Measurements from ENCODE around the gene PFKP.

Gene PFKP

DNA sequence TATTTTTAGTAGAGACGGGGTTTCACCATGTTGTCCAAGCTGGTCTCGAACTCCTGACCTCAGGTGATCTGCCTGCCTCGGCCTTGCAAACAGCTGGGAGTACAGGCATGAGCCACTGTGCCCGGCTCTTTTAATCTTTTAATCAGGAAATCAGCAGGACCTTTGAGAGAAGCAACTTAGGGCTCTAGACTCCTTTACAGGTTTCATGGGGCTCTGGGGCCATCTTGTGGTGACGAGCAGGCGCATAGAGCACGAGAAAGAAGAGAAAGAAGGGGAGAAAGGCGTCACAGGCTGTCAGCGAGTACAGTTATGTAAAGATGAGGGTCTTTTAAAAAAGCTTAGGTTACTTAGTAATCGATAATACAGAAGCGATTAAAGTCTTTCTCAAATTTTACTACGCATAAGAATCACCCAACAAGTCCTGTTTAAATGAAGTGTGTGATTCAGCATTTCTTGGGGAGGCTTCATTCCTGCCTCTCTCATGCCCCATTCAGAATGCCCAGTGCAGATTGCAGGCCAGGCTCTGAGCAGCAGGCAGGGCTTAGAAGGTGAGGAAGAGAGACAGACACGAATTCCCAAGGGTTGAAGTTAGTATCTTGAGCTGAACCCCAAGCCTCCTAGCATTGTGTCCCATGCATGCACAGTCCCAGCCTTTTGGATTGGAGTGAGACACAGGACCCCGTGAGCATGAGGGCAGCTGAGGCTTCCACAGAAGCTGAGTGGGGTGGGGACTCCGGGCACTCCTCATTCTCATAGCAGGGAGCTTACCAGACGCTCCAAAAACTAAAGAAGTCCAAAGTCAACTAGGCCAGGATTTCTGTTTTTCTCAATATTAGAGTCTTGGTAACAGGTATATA is 23.6 kb upstream of the PFKP start:
- no peak overlapping the region for H3K27ac ChIP-seq (ENCODE audit: extremely low read depth, low read depth, low read length)
- no peaks in the 10 kb centered on the region for H3K4me1 ChIP-seq (ENCODE audit: control insufficient read depth, insufficient read depth, low read length)
- H3K9me3 ChIP-seq (ENCODE audit: control insufficient read depth, insufficient read depth, low read depth, low read length): no peaks in the 10 kb centered on the region
- no peak overlapping the region for H3K4me3 ChIP-seq (ENCODE audit: low read depth, low read length)
- ChIA-PET POLR2A (no interaction called here), CTCF (interaction anchor here (0.5 to 5.7 kb wide), 37 partner anchors 9 to 1934 kb away, joined by 3 to 70 read pairs (median 4); no protein-coding TSS in a partner anchor)
- H3K36me3 ChIP-seq (ENCODE audit: control insufficient read depth in 2 of 2, insufficient read depth in 1 of 2, low read length in 2 of 2): no peaks in the 10 kb centered on the region
- no peak for TF ChIP-seq ZFP3 (tag by site-specific recombination; IDR thresholded peaks at IDR 0.05; ENCODE audit: low read depth)
- no peak for TF ChIP-seq HOXC10 (CRISPR knock-in tag; IDR thresholded peaks at IDR 0.05)
- no peak for TF ChIP-seq ZNF37A (tag by site-specific recombination; IDR thresholded peaks at IDR 0.05)
- TF ChIP-seq WT1 (tag by site-specific recombination; IDR thresholded peaks at IDR 0.05): no peak
- no peak for TF ChIP-seq ZNF157 (tag by site-specific recombination; IDR thresholded peaks at IDR 0.05)
- TF ChIP-seq ZNF555 (tag by site-specific recombination; conservative IDR thresholded peaks at IDR 0.05): no peak
- TF ChIP-seq ZNF184 (tag by site-specific recombination; IDR thresholded peaks at IDR 0.05): peak; percentile 44; the same call in 1 of the 2 replicates
- 0 out of 2 replicates have a peak, but pooled peaks have one; percentile 11 for TF ChIP-seq ZBTB17 (tag by site-specific recombination; IDR thresholded peaks at IDR 0.05)
- TF ChIP-seq KLF8 (tag by site-specific recombination; IDR thresholded peaks at IDR 0.05): no peak
- TF ChIP-seq, protein P1, sequence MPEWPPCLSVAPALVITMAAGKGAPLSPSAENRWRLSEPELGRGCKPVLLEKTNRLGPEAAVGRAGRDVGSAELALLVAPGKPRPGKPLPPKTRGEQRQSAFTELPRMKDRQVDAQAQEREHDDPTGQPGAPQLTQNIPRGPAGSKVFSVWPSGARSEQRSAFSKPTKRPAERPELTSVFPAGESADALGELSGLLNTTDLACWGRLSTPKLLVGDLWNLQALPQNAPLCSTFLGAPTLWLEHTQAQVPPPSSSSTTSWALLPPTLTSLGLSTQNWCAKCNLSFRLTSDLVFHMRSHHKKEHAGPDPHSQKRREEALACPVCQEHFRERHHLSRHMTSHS (tag by site-specific recombination; IDR thresholded peaks at IDR 0.05): no peak
- TF ChIP-seq ZNF19 (tag by site-specific recombination; IDR thresholded peaks at IDR 0.05; ENCODE audit: low read depth): no peak
- no peak for TF ChIP-seq OSR2 (tag by site-specific recombination; IDR thresholded peaks at IDR 0.05)
- TF ChIP-seq ZNF2 (tag by site-specific recombination; IDR thresholded peaks at IDR 0.05): no peak
- TF ChIP-seq ZNF416 (tag by site-specific recombination; IDR thresholded peaks at IDR 0.05): no peak
- no peak for TF ChIP-seq ZNF350 (tag by site-specific recombination; IDR thresholded peaks at IDR 0.05)
- 0 out of 2 replicates have a peak, but pooled peaks have one; percentile 34 for TF ChIP-seq ZNF335 (tag by site-specific recombination; conservative IDR thresholded peaks at IDR 0.05)
- no peak for TF ChIP-seq ZBTB1 (tag by site-specific recombination; IDR thresholded peaks at IDR 0.05)
- TF ChIP-seq ZNF214 (tag by site-specific recombination; IDR thresholded peaks at IDR 0.05; ENCODE audit: borderline replicate concordance): no peak
- TF ChIP-seq ZNF701 (tag by site-specific recombination; IDR thresholded peaks at IDR 0.05): no peak
- no peak for TF ChIP-seq ZNF292 (tag by site-specific recombination; IDR thresholded peaks at IDR 0.05; ENCODE audit: borderline replicate concordance, low read depth)
- no peak for TF ChIP-seq ZNF777 (tag by site-specific recombination; IDR thresholded peaks at IDR 0.05; ENCODE audit: borderline replicate concordance)
- no peak for TF ChIP-seq ZNF16 (tag by site-specific recombination; IDR thresholded peaks at IDR 0.05; ENCODE audit: low read depth)
- TF ChIP-seq GLIS2 (tag by site-specific recombination; IDR thresholded peaks at IDR 0.05): no peak
- TF ChIP-seq ZFP37 (tag by site-specific recombination; IDR thresholded peaks at IDR 0.05): no peak
- peak; percentile 39; the same call in 1 of the 2 replicates for TF ChIP-seq SCRT2 (tag by site-specific recombination; IDR thresholded peaks at IDR 0.05)
- TF ChIP-seq, protein P2, sequence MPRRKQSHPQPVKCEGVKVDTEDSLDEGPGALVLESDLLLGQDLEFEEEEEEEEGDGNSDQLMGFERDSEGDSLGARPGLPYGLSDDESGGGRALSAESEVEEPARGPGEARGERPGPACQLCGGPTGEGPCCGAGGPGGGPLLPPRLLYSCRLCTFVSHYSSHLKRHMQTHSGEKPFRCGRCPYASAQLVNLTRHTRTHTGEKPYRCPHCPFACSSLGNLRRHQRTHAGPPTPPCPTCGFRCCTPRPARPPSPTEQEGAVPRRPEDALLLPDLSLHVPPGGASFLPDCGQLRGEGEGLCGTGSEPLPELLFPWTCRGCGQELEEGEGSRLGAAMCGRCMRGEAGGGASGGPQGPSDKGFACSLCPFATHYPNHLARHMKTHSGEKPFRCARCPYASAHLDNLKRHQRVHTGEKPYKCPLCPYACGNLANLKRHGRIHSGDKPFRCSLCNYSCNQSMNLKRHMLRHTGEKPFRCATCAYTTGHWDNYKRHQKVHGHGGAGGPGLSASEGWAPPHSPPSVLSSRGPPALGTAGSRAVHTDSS (tag by site-specific recombination; IDR thresholded peaks at IDR 0.05): no peak
- no peak for TF ChIP-seq ZNF626 (tag by site-specific recombination; IDR thresholded peaks at IDR 0.05)
- no peak for TF ChIP-seq ZSCAN16 (tag by site-specific recombination; IDR thresholded peaks at IDR 0.05)
- peak; percentile 95 for TF ChIP-seq ZNF654 (tag by site-specific recombination; IDR thresholded peaks at IDR 0.05; ENCODE audit: low read depth)
- TF ChIP-seq, protein P3, sequence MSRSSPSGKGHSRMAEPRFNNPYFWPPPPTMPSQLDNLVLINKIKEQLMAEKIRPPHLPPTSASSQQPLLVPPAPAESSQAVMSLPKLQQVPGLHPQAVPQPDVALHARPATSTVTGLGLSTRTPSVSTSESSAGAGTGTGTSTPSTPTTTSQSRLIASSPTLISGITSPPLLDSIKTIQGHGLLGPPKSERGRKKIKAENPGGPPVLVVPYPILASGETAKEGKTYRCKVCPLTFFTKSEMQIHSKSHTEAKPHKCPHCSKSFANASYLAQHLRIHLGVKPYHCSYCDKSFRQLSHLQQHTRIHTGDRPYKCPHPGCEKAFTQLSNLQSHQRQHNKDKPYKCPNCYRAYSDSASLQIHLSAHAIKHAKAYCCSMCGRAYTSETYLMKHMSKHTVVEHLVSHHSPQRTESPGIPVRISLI (tag by site-specific recombination; IDR thresholded peaks at IDR 0.05): no peak
- TF ChIP-seq ZIC2 (tag by site-specific recombination; IDR thresholded peaks at IDR 0.05): no peak
- TF ChIP-seq ZBTB48 (tag by site-specific recombination; IDR thresholded peaks at IDR 0.05): 0 out of 2 replicates have a peak, but pooled peaks have one; percentile 45
- TF ChIP-seq, protein P4, sequence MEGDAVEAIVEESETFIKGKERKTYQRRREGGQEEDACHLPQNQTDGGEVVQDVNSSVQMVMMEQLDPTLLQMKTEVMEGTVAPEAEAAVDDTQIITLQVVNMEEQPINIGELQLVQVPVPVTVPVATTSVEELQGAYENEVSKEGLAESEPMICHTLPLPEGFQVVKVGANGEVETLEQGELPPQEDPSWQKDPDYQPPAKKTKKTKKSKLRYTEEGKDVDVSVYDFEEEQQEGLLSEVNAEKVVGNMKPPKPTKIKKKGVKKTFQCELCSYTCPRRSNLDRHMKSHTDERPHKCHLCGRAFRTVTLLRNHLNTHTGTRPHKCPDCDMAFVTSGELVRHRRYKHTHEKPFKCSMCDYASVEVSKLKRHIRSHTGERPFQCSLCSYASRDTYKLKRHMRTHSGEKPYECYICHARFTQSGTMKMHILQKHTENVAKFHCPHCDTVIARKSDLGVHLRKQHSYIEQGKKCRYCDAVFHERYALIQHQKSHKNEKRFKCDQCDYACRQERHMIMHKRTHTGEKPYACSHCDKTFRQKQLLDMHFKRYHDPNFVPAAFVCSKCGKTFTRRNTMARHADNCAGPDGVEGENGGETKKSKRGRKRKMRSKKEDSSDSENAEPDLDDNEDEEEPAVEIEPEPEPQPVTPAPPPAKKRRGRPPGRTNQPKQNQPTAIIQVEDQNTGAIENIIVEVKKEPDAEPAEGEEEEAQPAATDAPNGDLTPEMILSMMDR (tag by site-specific recombination; IDR thresholded peaks at IDR 0.05): peak; percentile 55; the same call in 1 of the 2 replicates
- TF ChIP-seq ZNF658 (tag by site-specific recombination; IDR thresholded peaks at IDR 0.05): no peak
- TF ChIP-seq ZNF747 (tag by site-specific recombination; IDR thresholded peaks at IDR 0.05): no peak
- TF ChIP-seq ZNF501 (tag by site-specific recombination; IDR thresholded peaks at IDR 0.05): no peak

All from HEK293 (cell line).